Measurements from ENCODE around the gene NANS. TPM values are rescaled to one million over a fixed set of nuclear protein-coding genes. Genes with fewer than 3 reads are reported as not detected.

NANS gene
- total and polyA plus RNA-seq, 2 of the 13 experiments (the other 11 are each of a cell fraction or from before 2014, with no cell fraction given) = 86.9 to 203 TPM

DNA sequence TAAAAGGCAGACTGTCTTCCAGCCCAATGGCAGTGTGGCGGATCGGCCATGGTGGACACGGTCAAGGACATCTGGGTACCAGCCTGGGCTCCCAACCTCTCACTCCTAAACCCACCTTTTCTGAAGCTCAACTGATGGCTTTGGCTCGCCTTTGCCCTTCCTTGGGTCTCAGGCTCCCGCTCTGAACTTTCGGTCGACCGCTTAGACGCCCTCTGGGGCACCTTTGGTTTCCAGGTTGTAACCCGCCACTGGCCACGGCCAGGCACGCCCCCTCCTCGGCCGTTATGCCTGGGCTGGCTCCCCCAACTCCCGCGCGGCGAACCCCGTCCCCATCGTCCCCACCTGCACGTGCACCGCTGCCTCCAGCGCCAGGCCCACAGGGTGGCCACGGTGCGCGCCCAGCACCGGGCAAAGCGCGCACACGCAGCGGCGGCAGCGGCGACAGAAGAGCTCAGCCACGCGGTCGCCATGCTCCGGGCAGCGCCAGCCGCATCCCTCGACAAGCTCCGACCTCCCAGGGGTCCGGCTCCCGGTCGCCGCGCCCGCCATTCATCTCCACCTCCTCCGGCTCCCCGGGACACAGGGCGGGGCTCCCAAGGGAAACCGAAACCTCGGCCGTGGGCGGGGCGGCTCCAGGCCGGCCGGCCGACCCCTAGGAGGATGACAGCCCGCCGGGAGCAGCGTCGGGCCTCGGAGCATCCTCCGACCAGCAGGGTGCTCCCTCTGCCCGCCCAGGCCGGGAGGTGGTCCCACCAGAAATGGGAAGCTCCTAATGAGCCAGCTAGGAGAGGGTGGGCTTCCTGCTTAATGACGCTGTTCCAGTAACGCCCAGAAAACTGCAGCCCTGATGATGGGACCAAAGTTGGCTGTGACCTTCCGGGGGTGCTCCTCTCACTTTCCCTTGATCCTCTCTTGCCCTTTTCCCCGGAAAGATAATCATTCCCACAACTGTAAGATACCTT lies 62.4 kb downstream of the NANS start, which contains the start of gene TRIM14 (continued):
- TF ChIP-seq, protein P1, sequence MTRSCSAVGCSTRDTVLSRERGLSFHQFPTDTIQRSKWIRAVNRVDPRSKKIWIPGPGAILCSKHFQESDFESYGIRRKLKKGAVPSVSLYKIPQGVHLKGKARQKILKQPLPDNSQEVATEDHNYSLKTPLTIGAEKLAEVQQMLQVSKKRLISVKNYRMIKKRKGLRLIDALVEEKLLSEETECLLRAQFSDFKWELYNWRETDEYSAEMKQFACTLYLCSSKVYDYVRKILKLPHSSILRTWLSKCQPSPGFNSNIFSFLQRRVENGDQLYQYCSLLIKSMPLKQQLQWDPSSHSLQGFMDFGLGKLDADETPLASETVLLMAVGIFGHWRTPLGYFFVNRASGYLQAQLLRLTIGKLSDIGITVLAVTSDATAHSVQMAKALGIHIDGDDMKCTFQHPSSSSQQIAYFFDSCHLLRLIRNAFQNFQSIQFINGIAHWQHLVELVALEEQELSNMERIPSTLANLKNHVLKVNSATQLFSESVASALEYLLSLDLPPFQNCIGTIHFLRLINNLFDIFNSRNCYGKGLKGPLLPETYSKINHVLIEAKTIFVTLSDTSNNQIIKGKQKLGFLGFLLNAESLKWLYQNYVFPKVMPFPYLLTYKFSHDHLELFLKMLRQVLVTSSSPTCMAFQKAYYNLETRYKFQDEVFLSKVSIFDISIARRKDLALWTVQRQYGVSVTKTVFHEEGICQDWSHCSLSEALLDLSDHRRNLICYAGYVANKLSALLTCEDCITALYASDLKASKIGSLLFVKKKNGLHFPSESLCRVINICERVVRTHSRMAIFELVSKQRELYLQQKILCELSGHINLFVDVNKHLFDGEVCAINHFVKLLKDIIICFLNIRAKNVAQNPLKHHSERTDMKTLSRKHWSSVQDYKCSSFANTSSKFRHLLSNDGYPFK (CRISPR knock-in tag; IDR thresholded peaks at IDR 0.05; ENCODE audit: borderline replicate concordance) = no peak
- TF ChIP-seq HOXD1 (CRISPR knock-in tag; IDR thresholded peaks at IDR 0.05) (no peak; the same call in 1 of the 2 replicates), HOXA9 (CRISPR knock-in tag; IDR thresholded peaks at IDR 0.05; ENCODE audit: borderline replicate concordance) (no peak), NR2F1 (CRISPR knock-in tag; IDR thresholded peaks at IDR 0.05) (no peak), NFE2L1 (CRISPR knock-in tag; IDR thresholded peaks at IDR 0.05; ENCODE audit: borderline replicate concordance) (no peak), HCFC1 (IDR thresholded peaks at IDR 0.05; ENCODE audit: low read depth, low read length) (no peak), ZMYM4 (CRISPR knock-in tag; IDR thresholded peaks at IDR 0.05) (no peak), SMAD1 (CRISPR knock-in tag; IDR thresholded peaks at IDR 0.05; ENCODE audit: borderline replicate concordance, low read depth) (0 out of 2 replicates have a peak, but pooled peaks have one; percentile 80), ZSCAN20 (CRISPR knock-in tag; IDR thresholded peaks at IDR 0.05; ENCODE audit: borderline replicate concordance) (peak; percentile 71; the same call in 1 of the 2 replicates), NFE2L2 (IDR thresholded peaks at IDR 0.05; ENCODE audit: low read length) (no peak), SP5 (CRISPR knock-in tag; IDR thresholded peaks at IDR 0.05; ENCODE audit: borderline replicate concordance, low read depth) (no peak; the same call in 1 of the 2 replicates), ZNF44 (CRISPR knock-in tag; IDR thresholded peaks at IDR 0.05) (0 out of 2 replicates have a peak, but pooled peaks have one; percentile 69), SMARCC2 (IDR thresholded peaks at IDR 0.05) (no peak), GPN1 (CRISPR knock-in tag; IDR thresholded peaks at IDR 0.05; ENCODE audit: borderline replicate concordance) (0 out of 2 replicates have a peak, but pooled peaks have one; percentile 24), ZBTB21 (CRISPR knock-in tag; IDR thresholded peaks at IDR 0.05) (no peak), RFX1 (IDR thresholded peaks at IDR 0.05) (no peak), ISX (CRISPR knock-in tag; conservative IDR thresholded peaks at IDR 0.05) (no peak), AHR (CRISPR knock-in tag; IDR thresholded peaks at IDR 0.05) (0 out of 2 replicates have a peak, but pooled peaks have one; percentile 47), MED13 (CRISPR knock-in tag; IDR thresholded peaks at IDR 0.05) (no peak), ZNF232 (CRISPR knock-in tag; IDR thresholded peaks at IDR 0.05; ENCODE audit: borderline replicate concordance) (no peak)
- TF ChIP-seq, protein P2, sequence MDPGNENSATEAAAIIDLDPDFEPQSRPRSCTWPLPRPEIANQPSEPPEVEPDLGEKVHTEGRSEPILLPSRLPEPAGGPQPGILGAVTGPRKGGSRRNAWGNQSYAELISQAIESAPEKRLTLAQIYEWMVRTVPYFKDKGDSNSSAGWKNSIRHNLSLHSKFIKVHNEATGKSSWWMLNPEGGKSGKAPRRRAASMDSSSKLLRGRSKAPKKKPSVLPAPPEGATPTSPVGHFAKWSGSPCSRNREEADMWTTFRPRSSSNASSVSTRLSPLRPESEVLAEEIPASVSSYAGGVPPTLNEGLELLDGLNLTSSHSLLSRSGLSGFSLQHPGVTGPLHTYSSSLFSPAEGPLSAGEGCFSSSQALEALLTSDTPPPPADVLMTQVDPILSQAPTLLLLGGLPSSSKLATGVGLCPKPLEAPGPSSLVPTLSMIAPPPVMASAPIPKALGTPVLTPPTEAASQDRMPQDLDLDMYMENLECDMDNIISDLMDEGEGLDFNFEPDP (CRISPR knock-in tag; conservative IDR thresholded peaks at IDR 0.05) = no peak
- TF ChIP-seq, protein P3, sequence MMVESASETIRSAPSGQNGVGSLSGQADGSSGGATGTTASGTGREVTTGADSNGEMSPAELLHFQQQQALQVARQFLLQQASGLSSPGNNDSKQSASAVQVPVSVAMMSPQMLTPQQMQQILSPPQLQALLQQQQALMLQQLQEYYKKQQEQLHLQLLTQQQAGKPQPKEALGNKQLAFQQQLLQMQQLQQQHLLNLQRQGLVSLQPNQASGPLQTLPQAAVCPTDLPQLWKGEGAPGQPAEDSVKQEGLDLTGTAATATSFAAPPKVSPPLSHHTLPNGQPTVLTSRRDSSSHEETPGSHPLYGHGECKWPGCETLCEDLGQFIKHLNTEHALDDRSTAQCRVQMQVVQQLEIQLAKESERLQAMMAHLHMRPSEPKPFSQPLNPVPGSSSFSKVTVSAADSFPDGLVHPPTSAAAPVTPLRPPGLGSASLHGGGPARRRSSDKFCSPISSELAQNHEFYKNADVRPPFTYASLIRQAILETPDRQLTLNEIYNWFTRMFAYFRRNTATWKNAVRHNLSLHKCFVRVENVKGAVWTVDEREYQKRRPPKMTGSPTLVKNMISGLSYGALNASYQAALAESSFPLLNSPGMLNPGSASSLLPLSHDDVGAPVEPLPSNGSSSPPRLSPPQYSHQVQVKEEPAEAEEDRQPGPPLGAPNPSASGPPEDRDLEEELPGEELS (CRISPR knock-in tag; IDR thresholded peaks at IDR 0.05) = no peak

All from HepG2 (cell line).